Astrocyte of the spinal cord (primary cell): ENCODE measurements around the gene RNU6-9.
"Not testable (repeated sequence)": the region's sequence is repeated elsewhere in the genome, so short reads cannot be mapped to it uniquely, and the experiment has no call there.

ENCODE experiments used
- DNase-seq: peaks from one replicate; pipeline ENCODE4 v3.0.0; 2011; ENCODE audit warnings: low read depth, low spot score
- H3K4me3 ChIP-seq: 2 replicates; pipeline ENCODE4 v1.5.1; 2011; ENCODE audit warnings: low read depth, mild to moderate bottlenecking, low read length, moderate library complexity
- CTCF ChIP-seq: IDR thresholded peaks from 2 replicates; pipeline ENCODE4 v1.5.1; 2012; ENCODE audit warnings: low read depth, mild to moderate bottlenecking, low read length, inconsistent platforms
- in situ Hi-C: cut with HindIII; loops from 2 replicates; pipeline ENCODE4 v1.10.0; 2017; ENCODE audit warnings: low sequenced_read_pairs

RNU6-9 gene

GRCh38 chr19:873561-874041 is 19.7 kb upstream of the RNU6-9 start:
- in situ Hi-C loops = no loop called here
- TF ChIP-seq CTCF = no peak
- no peak for DNase-seq

DNA sequence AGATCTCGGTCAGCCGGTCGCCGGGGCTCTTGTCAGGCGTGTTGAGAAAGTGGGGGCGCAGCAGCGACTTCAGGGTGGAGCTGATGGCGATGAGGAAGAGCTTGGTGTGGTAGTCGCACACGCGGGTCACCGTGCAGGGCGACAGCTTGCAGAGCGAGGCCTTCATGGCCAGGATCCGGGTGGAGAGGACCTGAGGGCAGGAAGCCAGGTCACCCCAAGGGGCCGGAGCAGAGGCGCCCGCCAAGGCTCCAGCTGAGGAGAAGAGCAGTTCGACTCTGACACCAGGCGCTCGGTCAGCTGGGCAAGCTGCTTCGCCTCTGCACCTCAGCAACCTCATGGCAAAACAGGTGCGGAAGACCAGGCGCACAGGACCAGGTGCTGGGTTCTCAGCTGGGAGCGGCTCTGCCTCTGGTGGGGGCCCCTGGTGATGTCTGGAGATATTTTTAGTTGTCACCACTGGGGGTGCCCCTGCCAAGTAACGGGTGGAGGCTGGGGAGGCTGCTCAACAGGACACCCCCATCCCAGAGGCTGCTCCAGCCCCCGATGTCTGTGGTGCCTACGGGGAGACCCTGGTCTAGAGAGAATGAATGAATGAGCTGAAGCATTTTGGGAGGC is 17.9 kb upstream of the RNU6-9 start:
- no peak overlapping the region for H3K4me3 ChIP-seq
- in situ Hi-C loops = no loop called here
- no peak for DNase-seq
- TF ChIP-seq CTCF = no peak

More at GRCh38 chr19:873561-874041, 19.7 kb upstream of the RNU6-9 start:
- no peak overlapping the region for H3K4me3 ChIP-seq

DNA sequence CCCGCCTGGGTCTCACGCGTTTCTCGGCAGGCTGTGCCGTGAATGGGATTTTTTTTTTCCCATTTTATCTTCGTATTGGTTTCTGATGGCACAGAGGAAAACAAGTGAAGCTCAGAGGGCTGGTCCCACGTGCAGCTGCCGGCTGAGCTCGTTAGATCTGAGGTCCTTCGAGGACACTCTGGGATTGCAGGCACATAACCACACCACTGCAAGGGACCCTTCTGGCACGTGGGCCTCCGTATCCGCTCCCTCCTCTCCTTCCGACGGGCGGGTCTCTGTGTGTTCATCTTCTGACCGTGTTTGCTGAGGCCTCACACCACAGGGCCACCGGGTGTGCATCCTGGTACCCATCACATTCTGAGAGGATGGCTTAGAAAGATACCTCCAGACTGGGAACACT is 17.2 kb upstream of the RNU6-9 start:
- no peak for DNase-seq
- H3K4me3 ChIP-seq = no peak overlapping the region
- in situ Hi-C loops = no loop called here
- TF ChIP-seq CTCF = no peak

DNA sequence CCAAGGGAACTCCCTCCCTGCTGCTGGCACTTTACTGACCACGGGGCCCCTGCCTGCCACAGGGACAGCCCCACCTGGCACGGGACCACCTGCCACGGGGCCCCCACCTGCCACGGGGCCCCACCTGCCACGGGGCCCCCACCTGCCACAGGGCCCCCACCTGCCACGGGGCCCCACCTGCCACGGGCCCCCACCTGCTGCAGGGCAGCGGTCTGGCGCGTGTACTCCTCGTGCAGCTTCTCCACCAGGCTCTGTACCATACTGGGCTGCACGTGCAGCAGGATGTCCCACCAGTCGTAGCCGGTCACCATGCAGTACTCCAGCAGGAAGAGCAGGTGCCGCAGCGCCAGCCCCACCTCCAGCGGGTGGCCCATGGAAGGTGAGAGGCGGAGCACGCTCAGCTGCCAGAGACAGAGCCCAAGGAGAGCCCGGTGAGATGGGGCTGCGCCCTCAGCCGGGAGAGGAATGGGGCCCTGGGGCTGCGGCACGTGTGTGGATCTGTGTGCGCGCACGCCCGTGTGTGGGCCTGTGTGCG is 16.4 kb upstream of the RNU6-9 start:
- no peak for DNase-seq
- in situ Hi-C loops = no loop called here
- TF ChIP-seq CTCF = no peak
- H3K4me3 ChIP-seq = no peak overlapping the region

- H3K4me3 ChIP-seq, in situ Hi-C loops, DNase-seq: not testable (repeated sequence)
Measured at GRCh38 chr19:877992-878660, 15.2 kb upstream of the RNU6-9 start.

DNA sequence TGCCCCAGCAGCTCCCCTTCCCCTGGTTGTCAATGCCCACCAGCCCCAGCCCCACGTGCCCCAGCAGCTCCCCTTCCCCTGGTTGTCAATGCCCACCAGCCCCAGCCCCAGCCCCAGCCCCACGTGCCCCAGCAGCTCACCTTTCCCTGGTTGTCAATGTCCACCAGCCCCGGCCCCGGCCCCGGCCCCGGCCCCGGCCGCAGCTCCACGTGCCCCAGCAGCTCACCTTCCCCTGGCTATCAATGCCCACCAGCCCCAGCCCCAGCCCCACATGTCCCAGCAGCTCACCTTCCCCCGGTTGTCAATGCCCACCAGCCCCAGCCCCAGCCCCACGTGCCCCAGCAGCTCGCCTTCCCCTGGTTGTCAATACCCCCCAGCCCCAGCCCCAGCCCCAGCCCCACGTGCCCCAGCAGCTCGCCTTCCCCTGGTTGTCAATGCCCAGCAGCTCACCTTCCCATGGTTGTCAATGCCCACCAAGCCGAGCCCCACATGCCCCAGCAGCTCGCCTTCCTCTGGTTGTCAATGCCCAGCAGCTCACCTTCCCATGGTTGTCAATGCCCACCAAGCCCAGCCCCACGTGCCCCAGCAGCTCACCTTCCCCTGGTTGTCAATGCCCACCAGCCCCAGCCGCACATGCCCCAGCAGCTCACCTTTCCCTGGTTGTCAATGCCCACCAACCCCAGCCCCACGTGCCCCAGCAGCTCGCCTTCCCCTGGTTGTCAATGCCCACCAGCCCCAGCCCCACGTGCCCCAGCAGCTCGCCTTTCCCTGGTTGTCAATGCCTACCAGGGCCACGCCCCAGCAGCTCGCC is 14.3 kb upstream of the RNU6-9 start:
- in situ Hi-C loops, DNase-seq, H3K4me3 ChIP-seq: not testable (repeated sequence)

GRCh38 chr19:879711-880438 is 13.4 kb upstream of the RNU6-9 start:
- in situ Hi-C loops = no loop called here

More at GRCh38 chr19:879711-880438, 13.4 kb upstream of the RNU6-9 start:
- H3K4me3 ChIP-seq = no peak overlapping the region
- no peak for TF ChIP-seq CTCF
- no peak for DNase-seq
